ENCODE measurements around the gene MIA. TPM values are rescaled to one million over a fixed set of nuclear protein-coding genes. Genes with fewer than 3 reads are reported as not detected.

MIA gene
- total and polyA plus RNA-seq, 2 of the 8 experiments (the other 6 are each of a cell fraction or from before 2014, with no cell fraction given): not detected

GRCh38 chr19:40786060-40787037 is 11.0 kb downstream of the MIA start (continued):
- no peak for TF ChIP-seq SP4 (IDR thresholded peaks at IDR 0.05; ENCODE audit: low read length)
- no peak for TF ChIP-seq CHD2 (IDR thresholded peaks at IDR 0.05; ENCODE audit: low read length)
- TF ChIP-seq, protein P1, sequence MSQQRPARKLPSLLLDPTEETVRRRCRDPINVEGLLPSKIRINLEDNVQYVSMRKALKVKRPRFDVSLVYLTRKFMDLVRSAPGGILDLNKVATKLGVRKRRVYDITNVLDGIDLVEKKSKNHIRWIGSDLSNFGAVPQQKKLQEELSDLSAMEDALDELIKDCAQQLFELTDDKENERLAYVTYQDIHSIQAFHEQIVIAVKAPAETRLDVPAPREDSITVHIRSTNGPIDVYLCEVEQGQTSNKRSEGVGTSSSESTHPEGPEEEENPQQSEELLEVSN (IDR thresholded peaks at IDR 0.05): no peak

All from H1 (cell line).